NCI-H1417 (cell line): ENCODE measurements around the gene SARS1.
A peak's percentile ranks its signal among the peaks of the same experiment; 100 is the strongest.

ENCODE experiments used
- DNase-seq, 3 experiments: peaks; one replicate each; lab custom pipeline; 2025; lab: John Stamatoyannopoulos, UW

The SARS1 gene

DNA sequence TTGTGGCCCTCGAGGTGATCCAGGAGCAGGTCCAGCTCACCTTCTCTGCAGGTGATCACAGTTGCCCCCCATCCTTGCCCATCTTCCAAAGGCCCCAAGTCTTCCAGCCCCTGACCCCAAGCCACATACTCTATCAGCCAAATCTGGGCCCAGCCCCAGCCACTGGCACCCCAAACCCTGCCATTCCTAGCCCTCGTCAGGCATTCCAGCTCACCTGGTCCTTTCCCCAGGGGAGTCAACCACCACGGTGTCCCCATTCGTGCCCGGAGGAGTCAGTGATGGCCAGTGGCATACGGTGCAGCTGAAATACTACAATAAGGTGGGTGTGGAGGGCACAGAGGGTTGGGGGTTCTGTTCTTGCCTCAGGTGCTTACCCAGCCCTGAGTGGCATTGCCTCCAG, 47.9 kb downstream of the SARS1 start:
- DNase-seq = no peak

DNA sequence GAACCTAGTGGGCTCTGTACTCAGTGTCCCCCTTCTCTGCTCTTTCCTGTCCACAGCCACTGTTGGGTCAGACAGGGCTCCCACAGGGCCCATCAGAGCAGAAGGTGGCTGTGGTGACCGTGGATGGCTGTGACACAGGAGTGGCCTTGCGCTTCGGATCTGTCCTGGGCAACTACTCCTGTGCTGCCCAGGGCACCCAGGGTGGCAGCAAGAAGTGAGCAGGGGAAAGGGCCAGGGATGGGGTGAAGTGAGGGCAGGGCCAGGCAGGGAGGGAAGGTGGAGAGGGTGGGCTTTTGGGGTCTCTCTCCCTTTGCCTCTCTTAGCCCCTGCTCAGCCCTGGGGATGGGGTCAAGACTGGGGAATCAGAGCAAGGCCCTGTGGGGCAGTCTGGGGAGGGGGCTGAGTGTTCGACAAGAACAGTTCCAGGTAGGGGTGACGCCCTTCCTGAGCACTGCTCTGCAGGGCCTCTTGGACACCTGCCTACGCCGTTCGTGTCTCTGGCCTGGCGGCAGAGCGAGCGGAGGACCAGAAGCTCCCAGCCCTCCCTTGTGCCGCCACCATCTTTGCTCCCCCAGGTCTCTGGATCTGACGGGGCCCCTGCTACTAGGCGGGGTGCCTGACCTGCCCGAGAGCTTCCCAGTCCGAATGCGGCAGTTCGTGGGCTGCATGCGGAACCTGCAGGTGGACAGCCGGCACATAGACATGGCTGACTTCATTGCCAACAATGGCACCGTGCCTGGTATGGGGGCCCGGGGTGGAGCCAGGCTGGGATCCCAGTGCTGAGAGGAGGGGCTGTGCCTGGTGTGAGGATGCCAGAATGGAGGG, 48.7 kb downstream of the SARS1 start:
- DNase-seq = no peak

DNA sequence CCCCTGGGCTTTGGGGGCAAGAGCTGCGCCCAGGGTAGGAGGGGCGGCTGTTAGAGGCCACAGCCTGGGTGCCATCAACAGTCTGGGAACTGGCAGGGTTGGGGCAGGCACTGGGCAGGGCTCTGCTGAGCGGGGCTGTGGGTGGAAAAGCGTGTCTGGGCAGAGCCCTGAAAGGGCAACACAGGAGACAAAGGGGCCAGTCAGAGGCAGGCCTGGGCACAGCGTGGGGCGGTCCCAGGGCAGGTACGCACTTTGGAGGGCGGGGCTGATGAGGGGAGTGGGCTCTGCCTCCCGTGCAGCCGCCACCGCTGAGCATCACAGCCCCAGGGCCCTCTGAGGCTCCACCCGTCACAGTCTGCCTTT, 49.5 kb downstream of the SARS1 start:
- DNase-seq = peak in 1 of 3 experiments; percentile 92

DNA sequence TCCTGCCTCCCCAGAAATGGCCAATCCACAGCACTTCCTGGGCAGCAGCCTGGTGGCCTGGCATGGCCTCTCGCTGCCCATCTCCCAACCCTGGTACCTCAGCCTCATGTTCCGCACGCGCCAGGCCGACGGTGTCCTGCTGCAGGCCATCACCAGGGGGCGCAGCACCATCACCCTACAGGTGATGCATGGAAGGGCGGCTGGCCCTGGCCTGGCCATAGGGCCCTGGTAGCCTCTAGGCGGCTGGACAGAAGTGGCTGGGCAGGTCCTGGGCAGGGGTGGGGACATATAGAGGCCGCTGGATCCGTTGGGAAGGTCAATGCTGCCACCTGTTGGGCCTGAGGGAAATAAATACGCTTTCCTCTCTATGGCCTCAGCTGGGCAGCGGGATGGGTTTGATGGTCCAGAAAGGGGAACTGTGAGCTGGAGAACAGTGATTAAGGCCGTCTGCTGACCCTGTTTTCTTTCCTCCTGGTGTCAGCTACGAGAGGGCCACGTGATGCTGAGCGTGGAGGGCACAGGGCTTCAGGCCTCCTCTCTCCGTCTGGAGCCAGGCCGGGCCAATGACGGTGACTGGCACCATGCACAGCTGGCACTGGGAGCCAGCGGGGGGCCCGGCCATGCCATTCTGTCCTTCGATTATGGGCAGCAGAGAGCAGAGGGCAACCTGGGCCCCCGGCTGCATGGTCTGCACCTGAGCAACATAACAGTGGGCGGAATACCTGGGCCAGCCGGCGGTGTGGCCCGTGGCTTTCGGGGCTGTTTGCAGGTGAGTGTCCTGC, 50.1 kb downstream of the SARS1 start:
- peak; percentile 10 to 92 (median 92) for DNase-seq

DNA sequence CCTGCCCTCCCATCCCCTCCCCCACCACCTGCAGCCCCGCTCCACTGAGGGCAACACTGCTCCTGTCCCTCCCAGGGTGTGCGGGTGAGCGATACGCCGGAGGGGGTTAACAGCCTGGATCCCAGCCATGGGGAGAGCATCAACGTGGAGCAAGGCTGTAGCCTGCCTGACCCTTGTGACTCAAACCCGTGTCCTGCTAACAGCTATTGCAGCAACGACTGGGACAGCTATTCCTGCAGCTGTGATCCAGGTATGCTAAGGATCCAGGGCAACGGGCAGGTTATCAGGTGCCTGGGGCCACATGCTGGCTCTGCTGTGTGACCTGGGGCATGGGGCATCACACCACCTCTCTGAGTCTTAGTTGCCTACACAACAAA, 50.6 kb downstream of the SARS1 start:
- DNase-seq = no peak

DNA sequence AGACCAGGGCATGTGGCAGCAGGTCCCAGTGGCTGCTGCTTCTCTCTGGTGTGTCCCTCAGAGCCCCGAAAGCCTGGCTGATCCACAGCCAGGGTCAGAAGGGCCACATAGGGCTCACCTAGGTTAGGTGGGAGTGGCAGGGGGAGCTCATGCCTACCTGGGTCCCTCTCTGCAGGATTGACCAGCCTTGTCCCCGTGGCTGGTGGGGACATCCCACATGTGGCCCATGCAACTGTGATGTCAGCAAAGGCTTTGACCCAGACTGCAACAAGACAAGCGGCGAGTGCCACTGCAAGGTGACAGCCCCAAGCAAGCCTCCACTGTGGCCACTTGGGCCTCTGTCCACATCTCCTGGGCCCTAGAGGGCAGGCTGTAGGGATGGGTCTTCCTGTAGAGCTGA, 51.3 kb downstream of the SARS1 start:
- no peak for DNase-seq

DNA sequence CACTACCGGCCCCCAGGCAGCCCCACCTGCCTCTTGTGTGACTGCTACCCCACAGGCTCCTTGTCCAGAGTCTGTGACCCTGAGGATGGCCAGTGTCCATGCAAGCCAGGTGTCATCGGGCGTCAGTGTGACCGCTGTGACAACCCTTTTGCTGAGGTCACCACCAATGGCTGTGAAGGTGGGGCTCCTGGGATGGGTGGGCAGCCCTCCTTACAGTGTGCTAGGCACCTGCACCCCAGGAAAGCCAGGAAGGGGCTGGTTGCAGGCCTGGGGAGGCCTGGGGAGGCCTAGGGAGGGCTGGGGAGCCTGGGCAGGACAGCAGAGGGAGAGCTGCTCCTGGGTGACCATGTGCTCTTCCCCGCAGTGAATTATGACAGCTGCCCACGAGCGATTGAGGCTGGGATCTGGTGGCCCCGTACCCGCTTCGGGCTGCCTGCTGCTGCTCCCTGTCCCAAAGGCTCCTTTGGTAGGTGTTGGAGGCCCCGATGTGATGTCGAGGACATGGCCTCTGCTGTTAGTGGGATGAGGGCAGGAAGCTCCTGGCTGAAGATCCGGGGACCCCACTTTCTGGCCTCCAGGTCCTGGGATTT, 52.1 kb downstream of the SARS1 start:
- DNase-seq = no peak

DNA sequence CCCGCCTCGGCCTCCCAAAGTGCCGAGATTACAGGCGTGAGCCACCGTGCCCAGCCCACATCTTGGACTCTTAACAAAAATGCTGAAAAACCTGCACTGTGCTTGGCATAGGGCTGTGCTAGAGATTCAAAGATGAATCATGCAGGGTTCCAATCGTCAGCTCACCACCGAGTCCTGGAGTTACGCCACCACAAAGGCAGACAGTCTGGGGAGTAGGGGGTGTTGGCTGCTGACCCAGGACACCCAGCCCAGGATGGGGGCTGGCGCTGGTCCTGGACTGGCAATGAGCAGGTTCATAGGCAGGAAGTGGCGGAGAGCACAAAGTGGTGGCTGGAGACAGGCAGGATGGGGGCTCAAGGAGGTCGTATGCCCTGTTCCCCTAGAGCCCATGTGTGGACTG, 53.2 kb downstream of the SARS1 start:
- DNase-seq = no peak

DNA sequence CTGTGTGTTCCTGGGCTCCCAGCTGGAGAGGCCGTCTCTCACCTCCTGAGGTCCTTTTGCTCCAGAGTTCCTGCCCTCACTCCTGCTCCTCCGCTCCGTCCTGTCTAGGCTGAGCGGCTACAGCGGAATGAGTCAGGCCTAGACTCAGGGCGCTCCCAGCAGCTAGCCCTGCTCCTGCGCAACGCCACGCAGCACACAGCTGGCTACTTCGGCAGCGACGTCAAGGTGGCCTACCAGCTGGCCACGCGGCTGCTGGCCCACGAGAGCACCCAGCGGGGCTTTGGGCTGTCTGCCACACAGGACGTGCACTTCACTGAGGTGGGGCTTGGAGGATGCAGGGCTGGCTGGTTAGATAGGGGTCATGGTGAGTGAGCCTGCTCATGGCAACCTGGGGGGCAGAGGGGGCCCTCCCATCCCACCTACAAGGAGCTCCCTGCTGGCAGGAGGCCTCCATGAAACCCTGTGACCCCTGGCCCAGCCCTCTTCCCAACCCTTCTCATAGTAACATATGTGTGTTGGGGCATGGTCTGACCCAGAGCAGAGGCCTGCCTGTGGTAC, 54.1 kb downstream of the SARS1 start:
- no peak for DNase-seq

DNA sequence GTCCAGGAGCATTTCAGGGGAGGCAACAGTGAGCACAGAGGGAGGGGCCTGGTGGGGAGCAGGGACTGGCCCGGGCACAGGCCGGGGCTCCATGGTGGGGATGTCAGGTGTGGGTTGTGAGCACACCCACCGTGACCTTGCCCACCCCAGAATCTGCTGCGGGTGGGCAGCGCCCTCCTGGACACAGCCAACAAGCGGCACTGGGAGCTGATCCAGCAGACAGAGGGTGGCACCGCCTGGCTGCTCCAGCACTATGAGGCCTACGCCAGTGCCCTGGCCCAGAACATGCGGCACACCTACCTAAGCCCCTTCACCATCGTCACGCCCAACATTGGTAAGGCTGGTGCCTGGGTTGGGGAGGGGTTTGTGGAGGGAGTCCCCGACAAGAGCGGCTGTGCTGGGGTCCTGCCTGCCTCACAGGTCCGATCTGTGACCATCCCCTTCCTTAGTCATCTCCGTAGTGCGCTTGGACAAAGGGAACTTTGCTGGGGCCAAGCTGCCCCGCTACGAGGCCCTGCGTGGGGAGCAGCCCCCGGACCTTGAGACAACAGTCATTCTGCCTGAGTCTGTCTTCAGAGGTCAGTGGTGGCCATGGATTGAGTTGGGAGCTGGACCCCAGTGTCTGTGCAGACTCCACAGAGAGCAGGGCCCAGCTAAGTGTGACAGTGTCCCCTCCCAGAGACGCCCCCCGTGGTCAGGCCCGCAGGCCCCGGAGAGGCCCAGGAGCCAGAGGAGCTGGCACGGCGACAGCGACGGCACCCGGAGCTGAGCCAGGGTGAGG, 54.9 kb downstream of the SARS1 start:
- DNase-seq = no peak

DNA sequence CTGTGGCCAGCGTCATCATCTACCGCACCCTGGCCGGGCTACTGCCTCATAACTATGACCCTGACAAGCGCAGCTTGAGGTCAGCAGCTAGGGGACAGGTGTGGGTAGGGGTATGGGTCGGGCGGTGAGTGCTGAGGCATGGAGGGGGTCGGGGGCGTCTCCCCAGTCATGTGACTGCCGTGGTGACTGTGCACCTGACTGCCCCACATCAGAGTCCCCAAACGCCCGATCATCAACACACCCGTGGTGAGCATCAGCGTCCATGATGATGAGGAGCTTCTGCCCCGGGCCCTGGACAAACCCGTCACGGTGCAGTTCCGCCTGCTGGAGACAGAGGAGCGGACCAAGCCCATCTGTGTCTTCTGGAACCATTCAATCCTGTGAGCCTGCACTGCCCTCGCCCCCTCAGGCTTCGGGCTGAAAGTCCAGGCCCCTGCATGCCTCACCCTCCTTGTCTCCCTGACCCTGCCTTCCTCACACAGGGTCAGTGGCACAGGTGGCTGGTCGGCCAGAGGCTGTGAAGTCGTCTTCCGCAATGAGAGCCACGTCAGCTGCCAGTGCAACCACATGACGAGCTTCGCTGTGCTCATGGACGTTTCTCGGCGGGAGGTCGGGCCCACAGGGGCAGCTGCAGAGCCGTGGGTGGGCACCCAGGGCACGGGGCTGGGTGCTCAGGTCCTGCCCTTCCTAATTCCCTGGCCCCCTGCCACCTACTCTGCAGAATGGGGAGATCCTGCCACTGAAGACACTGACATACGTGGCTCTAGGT, 55.7 kb downstream of the SARS1 start:
- no peak for DNase-seq

DNA sequence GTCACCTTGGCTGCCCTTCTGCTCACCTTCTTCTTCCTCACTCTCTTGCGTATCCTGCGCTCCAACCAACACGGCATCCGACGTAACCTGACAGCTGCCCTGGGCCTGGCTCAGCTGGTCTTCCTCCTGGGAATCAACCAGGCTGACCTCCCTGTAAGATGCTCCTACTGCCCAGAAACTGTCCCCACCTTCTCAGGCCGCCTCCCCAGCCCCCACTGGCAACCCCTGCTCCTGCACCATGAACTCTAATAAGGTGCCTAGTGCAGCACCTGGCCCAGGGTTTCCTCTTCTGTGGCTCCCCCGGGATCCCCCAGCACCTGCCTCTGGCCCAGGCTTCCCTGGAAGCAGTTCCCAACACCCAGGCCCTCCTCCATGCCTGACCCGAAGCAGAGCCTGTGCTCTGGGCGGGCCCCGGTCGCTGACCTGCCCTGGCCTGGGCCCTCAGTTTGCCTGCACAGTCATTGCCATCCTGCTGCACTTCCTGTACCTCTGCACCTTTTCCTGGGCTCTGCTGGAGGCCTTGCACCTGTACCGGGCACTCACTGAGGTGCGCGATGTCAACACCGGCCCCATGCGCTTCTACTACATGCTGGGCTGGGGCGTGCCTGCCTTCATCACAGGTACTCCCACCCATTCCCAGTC, 56.4 kb downstream of the SARS1 start:
- no peak for DNase-seq

DNA sequence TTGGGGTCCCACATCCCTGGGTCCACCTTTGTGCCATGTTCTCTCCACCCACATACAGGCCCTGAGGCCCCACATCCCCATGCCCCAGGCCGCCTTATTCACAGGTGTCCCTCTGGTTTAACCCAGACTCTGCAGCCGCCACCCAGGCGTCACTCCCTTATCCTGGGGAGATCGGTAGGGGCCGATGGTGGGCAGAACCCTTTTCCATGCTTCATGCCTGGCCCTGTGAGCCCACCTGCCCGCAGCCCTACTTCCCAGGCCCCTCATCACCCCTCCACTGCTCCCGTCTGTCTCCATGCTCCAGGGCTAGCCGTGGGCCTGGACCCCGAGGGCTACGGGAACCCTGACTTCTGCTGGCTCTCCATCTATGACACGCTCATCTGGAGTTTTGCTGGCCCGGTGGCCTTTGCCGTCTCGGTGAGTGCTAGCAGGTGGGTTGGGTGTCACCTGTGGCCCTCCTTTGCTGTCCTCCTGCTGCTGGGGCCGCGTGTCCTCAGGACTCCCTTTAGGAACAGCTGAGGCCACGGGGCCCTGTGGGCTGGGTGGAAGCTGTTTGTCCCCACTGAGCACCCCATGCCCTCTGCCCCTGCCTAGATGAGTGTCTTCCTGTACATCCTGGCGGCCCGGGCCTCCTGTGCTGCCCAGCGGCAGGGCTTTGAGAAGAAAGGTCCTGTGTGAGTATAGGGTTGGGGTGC, 57.1 kb downstream of the SARS1 start:
- DNase-seq = no peak

DNA sequence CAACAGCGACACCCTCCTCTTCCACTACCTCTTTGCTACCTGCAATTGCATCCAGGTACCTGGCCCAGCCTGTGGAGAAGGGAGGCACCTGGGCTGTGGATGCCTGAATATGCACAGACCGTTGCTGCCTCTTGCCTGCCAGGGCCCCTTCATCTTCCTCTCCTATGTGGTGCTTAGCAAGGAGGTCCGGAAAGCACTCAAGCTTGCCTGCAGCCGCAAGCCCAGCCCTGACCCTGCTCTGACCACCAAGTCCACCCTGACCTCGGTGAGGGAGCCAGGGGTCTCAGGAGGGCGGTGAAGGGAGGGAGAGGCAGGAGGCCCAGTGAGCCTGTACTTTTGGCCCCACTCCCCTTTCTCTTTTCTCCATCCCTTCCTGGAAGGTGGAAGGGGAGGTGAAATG, 57.7 kb downstream of the SARS1 start:
- no peak for DNase-seq

DNA sequence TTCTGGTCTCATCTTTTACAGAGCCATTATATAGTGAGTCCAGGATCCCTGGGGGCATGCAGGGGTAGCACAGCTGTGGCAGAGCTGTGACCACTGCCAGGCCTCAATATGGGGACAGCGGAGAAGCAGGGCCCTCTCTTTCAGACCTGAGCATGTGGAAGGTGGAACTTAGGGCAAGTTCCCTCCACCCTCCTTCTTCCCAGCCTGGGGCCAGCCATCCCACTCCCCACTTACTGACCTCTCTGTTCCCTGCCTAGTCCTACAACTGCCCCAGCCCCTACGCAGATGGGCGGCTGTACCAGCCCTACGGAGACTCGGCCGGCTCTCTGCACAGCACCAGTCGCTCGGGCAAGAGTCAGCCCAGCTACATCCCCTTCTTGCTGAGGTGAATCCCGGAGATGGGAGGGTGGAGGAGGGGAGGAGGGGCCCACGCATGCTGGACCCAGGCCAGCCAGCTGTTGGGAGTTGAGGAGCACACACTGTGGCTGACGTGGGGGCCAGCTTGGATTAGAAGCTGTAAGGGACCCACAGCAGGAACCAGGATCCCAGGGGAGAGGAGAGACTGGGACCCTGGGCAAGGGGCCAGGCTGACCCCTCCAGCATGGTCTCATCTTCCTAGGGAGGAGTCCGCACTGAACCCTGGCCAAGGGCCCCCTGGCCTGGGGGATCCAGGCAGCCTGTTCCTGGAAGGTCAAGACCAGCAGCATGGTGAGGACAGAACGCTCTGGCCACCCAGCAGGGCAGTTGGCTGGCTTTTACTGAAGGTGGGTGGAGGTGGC, 58.5 kb downstream of the SARS1 start:
- no peak for DNase-seq

DNA sequence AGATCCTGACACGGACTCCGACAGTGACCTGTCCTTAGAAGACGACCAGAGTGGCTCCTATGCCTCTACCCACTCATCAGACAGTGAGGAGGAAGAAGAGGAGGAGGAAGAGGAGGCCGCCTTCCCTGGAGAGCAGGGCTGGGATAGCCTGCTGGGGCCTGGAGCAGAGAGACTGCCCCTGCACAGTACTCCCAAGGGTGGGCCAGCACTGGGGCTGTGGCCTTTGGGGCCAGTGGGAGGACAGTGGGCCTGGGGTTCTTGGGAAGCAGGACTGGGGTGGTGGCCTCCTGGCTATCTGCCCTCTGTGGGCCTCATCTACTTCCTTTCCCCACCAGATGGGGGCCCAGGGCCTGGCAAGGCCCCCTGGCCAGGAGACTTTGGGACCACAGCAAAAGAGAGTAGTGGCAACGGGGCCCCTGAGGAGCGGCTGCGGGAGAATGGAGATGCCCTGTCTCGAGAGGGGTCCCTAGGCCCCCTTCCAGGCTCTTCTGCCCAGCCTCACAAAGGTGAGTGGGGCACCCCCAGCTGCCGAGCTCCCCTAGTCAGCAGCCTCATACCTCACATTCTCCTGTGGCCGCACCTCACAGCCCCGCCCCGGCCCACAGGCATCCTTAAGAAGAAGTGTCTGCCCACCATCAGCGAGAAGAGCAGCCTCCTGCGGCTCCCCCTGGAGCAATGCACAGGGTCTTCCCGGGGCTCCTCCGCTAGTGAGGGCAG, 59.3 kb downstream of the SARS1 start:
- no peak for DNase-seq

DNA sequence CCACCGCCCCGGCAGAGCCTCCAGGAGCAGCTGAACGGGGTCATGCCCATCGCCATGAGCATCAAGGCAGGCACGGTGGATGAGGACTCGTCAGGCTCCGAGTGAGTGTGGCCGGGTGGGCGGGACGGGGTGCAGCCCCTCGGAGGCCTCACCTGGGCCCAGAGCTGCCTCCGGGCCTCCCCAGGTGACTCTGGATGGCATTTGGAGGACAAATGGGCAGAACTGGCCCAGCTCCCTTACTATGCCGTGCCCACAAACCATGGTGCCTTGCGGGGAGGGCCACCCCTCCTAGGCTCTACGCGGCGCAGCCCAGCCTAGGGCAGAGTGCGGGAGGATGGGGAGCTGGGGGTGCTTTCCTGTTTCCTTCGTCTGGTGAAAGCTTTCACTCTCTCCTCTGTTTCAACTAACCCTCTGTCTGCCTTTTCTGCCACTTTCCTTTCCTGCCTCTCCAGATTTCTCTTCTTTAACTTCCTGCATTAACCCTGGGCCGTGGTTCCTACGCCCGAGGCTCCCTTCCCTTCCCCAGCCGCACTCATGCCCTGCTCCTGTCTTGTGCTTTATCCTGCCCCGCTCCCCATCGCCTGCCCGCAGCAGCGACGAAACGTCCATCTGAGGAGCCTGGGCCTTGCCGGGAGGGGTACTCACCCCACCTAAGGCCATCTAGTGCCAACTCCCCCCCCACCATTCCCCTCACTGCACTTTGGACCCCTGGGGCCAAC, 60.0 kb downstream of the SARS1 start:
- no peak for DNase-seq
